ENCODE measurements around the gene POLR1D.

GRCh38 chr13:27661017-27661416 is 39.3 kb downstream of the POLR1D start:
- TF ChIP-seq CTCF (IDR thresholded peaks at IDR 0.05 in 4 of 5, conservative IDR thresholded peaks at IDR 0.05 in 1 of 5) (no peak), POLR2A (IDR thresholded peaks at IDR 0.05) (no peak)
